Hair follicular keratinocyte (primary cell): Measurements from ENCODE around the gene URGCP. TPM values are rescaled to one million over a fixed set of nuclear protein-coding genes. Genes with fewer than 3 reads are reported as not detected.

ENCODE experiments used
- total RNA-seq: library from RNA; depleted of rRNA; stranded (reverse); fragments of >200 nt; gene quantifications from 2 replicates; pipeline ENCODE4 v1.2.3, GENCODE V29; 2015

The URGCP gene
- total RNA-seq, result 23.0 and 27.4 TPM in 2 replicates

GRCh38 chr7:43906331-43907010, at the start of gene URGCP:
TSS of gene URGCP (minus strand) at chr7:43906596. CDS start at chr7:43906575, 21 bp downstream.

GRCh38 chr7:43925984-43926797, 19.8 kb upstream of the URGCP start, which contains the start of gene UBE2D4:
TSS of gene UBE2D4 (plus strand) at chr7:43926436. CDS start at chr7:43926533, 97 bp downstream.

GRCh38 chr7:43869006-43869866, 37.2 kb downstream of the URGCP start, which contains the start of gene MRPS24:
TSS of gene MRPS24 (minus strand) at chr7:43869517. CDS start at chr7:43869495, 22 bp downstream.

Other genes with a start within 250 kb of the URGCP start
- 40.4 and 70.5 TPM in 2 replicates for gene COA1, start 177.1 kb downstream of the URGCP start, total RNA-seq
- gene BLVRA, start 147.9 kb downstream of the URGCP start, total RNA-seq, result 57.1 and 76.1 TPM in 2 replicates
- 165 and 214 TPM in 2 replicates for gene MRPS24, start 37.1 kb downstream of the URGCP start, total RNA-seq
- gene UBE2D4, start 19.8 kb upstream of the URGCP start, total RNA-seq, result 4.9 and 13.4 TPM in 2 replicates
- gene SPDYE1, start 91.3 kb upstream of the URGCP start, total RNA-seq, result not detected in 2 replicates
- gene DBNL, start 138.1 kb upstream of the URGCP start, total RNA-seq, result 152 and 167 TPM in 2 replicates
- gene PGAM2, start 159.0 kb upstream of the URGCP start, total RNA-seq, result not detected in 2 replicates
- gene POLM, start 175.9 kb upstream of the URGCP start, total RNA-seq, result 9.3 and 11.4 TPM in 2 replicates
- 6.6 and 9.7 TPM in 2 replicates for gene AEBP1, start 197.7 kb upstream of the URGCP start, total RNA-seq
- gene POLD2, start 217.0 kb upstream of the URGCP start, total RNA-seq, result 90.9 and 146 TPM in 2 replicates
- gene MYL7, start 234.7 kb upstream of the URGCP start, total RNA-seq, result not detected in 2 replicates